ENCODE results near the gene MCRIP1. TPM values are rescaled to one million over a fixed set of nuclear protein-coding genes. Genes with fewer than 3 reads are reported as not detected.

Gene MCRIP1
- total and polyA plus RNA-seq, 2 donors (not counting 1 experiment from before 2014, with no cell fraction given): 69.7 to 84.0 TPM

- Mint-ChIP-seq H3K4me1 (peaks cover 32% of the 10 kb centered on the region), H3K4me3 (peak overlapping the region; percentile 90), H3K27me3 (no peaks in the 10 kb centered on the region), H3K9me3 (ENCODE audit: insufficient read depth) (no peaks in the 10 kb centered on the region), H3K27ac (peak overlapping the region; percentile 73)
- H3K36me3 ChIP-seq (replicated peaks in 1 of 2; ENCODE audit: control extremely low read depth in 1 of 2, control insufficient read depth in 1 of 2, extremely low read depth in 1 of 2, insufficient read depth in 2 of 2, low read length in 1 of 2): peaks cover 4 to 28% of the 10 kb centered on the region in 2 experiments
- DNase-seq (peak; percentile 26), ATAC-seq (ENCODE audit: low read depth) (no peak)
- CTCF ChIA-PET: no interaction called here
- peak overlapping the region; percentile 87 for H3K4me2 ChIP-seq (replicated peaks; ENCODE audit: low read depth, low read length, poor library complexity, severe bottlenecking)
- intact Hi-C loops (cut with micrococcal nuclease): no loop called here
- H3K9ac ChIP-seq (ENCODE audit: low read length): peak overlapping the region; percentile 84
- WGBS (ENCODE audit: insufficient coverage): 77% methylated on average over 22 of the region's 23 CpGs
- no peaks in the 10 kb centered on the region for H3K9me3 ChIP-seq (ENCODE audit: control extremely low read depth in 1 of 3, control insufficient read depth in 2 of 3, insufficient read depth in 1 of 3, low read length in 2 of 3)
- peak overlapping the region in 1 of 2 donors; percentile 85 for H3K27ac ChIP-seq (ENCODE audit: low read length in 2 of 2)
- peaks cover 33% of the 10 kb centered on the region for H4K20me1 ChIP-seq (ENCODE audit: control insufficient read depth, insufficient read depth, low read length, poor library complexity, severe bottlenecking)
- POLR2A ChIA-PET: interaction anchor here (1.6 kb wide), 1 partner anchor 25 kb away, joined by 4 read pairs; no protein-coding TSS in a partner anchor
- H3K4me1 ChIP-seq (ENCODE audit: control insufficient read depth in 2 of 2, insufficient read depth in 2 of 2, low read length in 2 of 2): peaks cover 17 to 26% of the 10 kb centered on the region in 2 donors
- peaks cover 52% of the 10 kb centered on the region for H3K79me2 ChIP-seq (ENCODE audit: control insufficient read depth, insufficient read depth, low read length)
- H3K4me3 ChIP-seq (ENCODE audit: control extremely low read depth in 1 of 5, extremely low read depth in 1 of 5, insufficient read depth in 1 of 5, low read depth in 2 of 5, low read length in 4 of 5): peak overlapping the region; percentile 58 to 80 (median 74)
- no peak for TF ChIP-seq CTCF (IDR thresholded peaks at IDR 0.05)
- no peak for TF ChIP-seq EZH2 (IDR thresholded peaks at IDR 0.05; ENCODE audit: borderline replicate concordance, insufficient read depth, low read depth, low read length, poor library complexity, severe bottlenecking)
- peak overlapping the region; percentile 76 for H2AFZ ChIP-seq (ENCODE audit: insufficient read depth, low read depth, low read length, poor library complexity, severe bottlenecking)
- H3K27me3 ChIP-seq (replicated peaks in 1 of 4; ENCODE audit: control extremely low read depth in 1 of 4, control insufficient read depth in 3 of 4, insufficient read depth in 4 of 4, low read length in 3 of 4): no peaks in the 10 kb centered on the region
Observed at GRCh38 chr17:81858967-81859905, 26.1 kb upstream of the MCRIP1 start.

Measured in B cell (primary cell).